ENCODE measurements around the gene RASSF9.

RASSF9 gene

DNA sequence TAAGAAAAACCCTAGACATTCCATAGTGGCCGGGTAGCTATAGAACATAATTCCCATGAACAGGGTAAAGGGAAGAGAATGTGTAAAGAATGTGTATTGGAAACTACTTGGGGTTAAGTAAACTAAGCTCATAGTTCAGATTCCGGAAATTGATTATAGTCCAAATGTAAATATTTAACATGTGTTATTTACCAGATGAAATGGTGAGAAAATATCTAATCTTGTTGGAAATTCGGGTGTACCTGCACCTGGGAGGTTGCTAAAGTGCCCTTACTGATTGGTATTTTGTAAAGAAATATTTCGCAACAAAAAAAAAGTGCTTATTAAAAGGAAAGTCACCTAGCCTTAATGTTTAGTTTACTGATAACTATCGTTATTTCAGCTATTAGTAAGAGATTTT, 14.4 kb downstream of the RASSF9 start:
- TF ChIP-seq SIN3A (IDR thresholded peaks at IDR 0.05; ENCODE audit: borderline replicate concordance, insufficient read depth, low read length), result no peak
- TF ChIP-seq TAF1 (IDR thresholded peaks at IDR 0.05; ENCODE audit: borderline replicate concordance, insufficient read depth, low read length), result no peak

DNA sequence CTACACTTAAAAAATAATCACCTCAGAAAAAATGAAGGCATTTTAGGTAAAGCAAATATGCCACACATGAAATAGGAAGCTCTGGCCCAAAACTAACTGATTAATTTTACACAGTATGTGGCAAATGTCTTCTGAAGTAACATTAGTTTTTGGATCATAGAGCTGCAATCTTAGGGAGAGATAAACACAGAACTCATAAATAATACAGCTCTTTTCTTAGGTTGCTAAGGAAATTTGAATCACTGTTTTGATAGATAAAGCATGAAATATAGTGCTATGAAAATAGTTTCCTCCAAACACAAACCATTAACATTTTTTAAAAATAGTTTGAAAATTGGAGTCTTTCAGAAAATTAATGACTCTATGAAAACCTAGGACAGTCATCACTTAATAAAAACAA, 15.0 kb downstream of the RASSF9 start:
- TF ChIP-seq TAF1 (IDR thresholded peaks at IDR 0.05; ENCODE audit: borderline replicate concordance, insufficient read depth, low read length) (no peak), SIN3A (IDR thresholded peaks at IDR 0.05; ENCODE audit: borderline replicate concordance, insufficient read depth, low read length) (no peak), POLR2AphosphoS5 (IDR thresholded peaks at IDR 0.05; ENCODE audit: low read depth, low read length) (no peak)

DNA sequence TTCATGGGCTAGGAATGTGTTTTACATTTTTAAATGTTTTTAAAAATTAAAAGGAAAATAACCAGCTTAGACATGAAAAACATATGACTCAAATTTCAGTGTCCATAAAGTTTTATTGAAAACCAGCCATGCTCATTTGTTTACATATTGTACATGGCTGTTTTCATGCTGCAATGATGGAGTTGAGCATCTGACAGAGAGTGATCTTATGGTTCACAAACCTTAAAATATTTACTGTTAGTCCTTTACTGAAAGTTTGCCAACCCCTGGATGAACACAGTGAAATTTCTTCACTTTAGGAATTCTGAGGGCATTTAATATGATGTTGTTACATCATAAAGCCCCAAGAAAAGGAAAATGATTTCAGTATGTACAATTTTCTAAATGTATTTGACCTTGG, 16.1 kb downstream of the RASSF9 start:
- TF ChIP-seq SIN3A (IDR thresholded peaks at IDR 0.05; ENCODE audit: borderline replicate concordance, insufficient read depth, low read length) (no peak), TAF1 (IDR thresholded peaks at IDR 0.05; ENCODE audit: borderline replicate concordance, insufficient read depth, low read length) (no peak), POLR2AphosphoS5 (IDR thresholded peaks at IDR 0.05; ENCODE audit: low read depth, low read length) (no peak), FOXP2 (optimal IDR thresholded peaks at IDR 0.05; ENCODE audit: borderline replicate concordance, extremely low read depth, extremely low read length, insufficient read depth) (no peak)
- TF ChIP-seq, protein P1, sequence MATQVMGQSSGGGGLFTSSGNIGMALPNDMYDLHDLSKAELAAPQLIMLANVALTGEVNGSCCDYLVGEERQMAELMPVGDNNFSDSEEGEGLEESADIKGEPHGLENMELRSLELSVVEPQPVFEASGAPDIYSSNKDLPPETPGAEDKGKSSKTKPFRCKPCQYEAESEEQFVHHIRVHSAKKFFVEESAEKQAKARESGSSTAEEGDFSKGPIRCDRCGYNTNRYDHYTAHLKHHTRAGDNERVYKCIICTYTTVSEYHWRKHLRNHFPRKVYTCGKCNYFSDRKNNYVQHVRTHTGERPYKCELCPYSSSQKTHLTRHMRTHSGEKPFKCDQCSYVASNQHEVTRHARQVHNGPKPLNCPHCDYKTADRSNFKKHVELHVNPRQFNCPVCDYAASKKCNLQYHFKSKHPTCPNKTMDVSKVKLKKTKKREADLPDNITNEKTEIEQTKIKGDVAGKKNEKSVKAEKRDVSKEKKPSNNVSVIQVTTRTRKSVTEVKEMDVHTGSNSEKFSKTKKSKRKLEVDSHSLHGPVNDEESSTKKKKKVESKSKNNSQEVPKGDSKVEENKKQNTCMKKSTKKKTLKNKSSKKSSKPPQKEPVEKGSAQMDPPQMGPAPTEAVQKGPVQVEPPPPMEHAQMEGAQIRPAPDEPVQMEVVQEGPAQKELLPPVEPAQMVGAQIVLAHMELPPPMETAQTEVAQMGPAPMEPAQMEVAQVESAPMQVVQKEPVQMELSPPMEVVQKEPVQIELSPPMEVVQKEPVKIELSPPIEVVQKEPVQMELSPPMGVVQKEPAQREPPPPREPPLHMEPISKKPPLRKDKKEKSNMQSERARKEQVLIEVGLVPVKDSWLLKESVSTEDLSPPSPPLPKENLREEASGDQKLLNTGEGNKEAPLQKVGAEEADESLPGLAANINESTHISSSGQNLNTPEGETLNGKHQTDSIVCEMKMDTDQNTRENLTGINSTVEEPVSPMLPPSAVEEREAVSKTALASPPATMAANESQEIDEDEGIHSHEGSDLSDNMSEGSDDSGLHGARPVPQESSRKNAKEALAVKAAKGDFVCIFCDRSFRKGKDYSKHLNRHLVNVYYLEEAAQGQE (IDR thresholded peaks at IDR 0.05; ENCODE audit: insufficient read depth in 1 of 2, low read depth in 2 of 2, low read length in 2 of 2), result no peak

DNA sequence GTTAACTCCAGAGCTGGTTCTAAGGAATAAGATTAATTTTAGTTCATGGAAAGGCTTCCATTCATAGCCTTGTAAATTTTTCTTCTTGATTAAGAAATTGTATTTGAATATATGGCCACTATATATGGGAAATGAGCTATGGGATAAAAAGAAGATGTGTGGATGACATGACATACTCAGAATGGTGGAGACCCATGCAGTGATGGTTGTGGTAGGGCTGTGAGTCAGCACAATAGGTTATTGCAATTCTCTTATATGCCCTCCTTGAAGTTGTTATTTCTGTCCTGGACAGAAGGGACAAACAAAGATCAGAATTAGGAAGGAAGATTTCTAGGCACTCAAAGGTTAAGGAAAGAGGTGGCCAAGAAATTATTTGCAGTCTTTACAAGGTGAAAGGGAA, 21.5 kb downstream of the RASSF9 start:
- no peak for TF ChIP-seq SIN3A (IDR thresholded peaks at IDR 0.05; ENCODE audit: borderline replicate concordance, insufficient read depth, low read length)
- no peak for TF ChIP-seq FOXP2 (optimal IDR thresholded peaks at IDR 0.05; ENCODE audit: borderline replicate concordance, extremely low read depth, extremely low read length, insufficient read depth)
- TF ChIP-seq TAF1 (IDR thresholded peaks at IDR 0.05; ENCODE audit: borderline replicate concordance, insufficient read depth, low read length), result no peak
- TF ChIP-seq POLR2AphosphoS5 (IDR thresholded peaks at IDR 0.05; ENCODE audit: low read depth, low read length), result no peak
- TF ChIP-seq, protein P1 (IDR thresholded peaks at IDR 0.05; ENCODE audit: insufficient read depth in 1 of 2, low read depth in 2 of 2, low read length in 2 of 2), result no peak

DNA sequence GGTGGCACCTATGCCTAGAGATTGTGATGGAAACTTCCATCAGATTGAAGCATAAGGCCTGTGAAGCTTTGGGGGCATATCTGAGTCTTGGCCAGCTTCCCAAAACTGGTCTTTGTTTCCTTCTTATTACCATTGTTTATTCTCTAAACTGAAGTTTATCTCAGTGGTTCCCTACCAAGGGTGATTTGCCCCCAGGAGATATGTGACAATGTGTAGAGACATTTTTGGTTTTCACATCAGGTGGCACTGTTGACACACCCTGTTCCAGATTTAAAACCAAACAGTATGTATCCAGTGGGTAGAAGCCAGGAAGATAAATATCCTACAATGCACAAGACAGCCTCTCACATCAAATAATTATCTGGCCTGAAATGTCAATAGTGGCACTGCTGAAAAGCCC, 22.1 kb downstream of the RASSF9 start:
- TF ChIP-seq TAF1 (IDR thresholded peaks at IDR 0.05; ENCODE audit: borderline replicate concordance, insufficient read depth, low read length), result no peak
- TF ChIP-seq, protein P1 (IDR thresholded peaks at IDR 0.05; ENCODE audit: insufficient read depth in 1 of 2, low read depth in 2 of 2, low read length in 2 of 2), result no peak
- no peak for TF ChIP-seq POLR2AphosphoS5 (IDR thresholded peaks at IDR 0.05; ENCODE audit: low read depth, low read length)
- TF ChIP-seq SIN3A (IDR thresholded peaks at IDR 0.05; ENCODE audit: borderline replicate concordance, insufficient read depth, low read length), result no peak
- TF ChIP-seq FOXP2 (optimal IDR thresholded peaks at IDR 0.05; ENCODE audit: borderline replicate concordance, extremely low read depth, extremely low read length, insufficient read depth), result no peak

DNA sequence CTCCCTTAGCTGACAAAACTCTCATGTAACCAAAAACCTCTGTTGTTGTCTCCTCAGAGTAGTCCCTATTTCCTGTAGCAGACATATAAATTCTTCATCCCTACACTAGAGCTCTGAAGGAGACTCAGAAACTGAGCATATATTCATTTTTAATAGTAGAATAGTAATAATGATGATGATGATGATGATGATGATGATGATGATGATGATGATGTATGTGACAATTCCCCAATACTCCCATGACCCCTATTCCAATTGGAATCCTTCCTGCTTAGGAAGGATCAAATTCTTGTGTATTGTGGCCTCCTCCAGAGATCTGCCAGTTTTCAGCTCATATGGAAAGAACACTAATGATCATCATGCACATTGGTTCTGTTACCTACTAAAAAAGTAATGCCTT, 26.7 kb downstream of the RASSF9 start:
- TF ChIP-seq FOXP2 (optimal IDR thresholded peaks at IDR 0.05; ENCODE audit: borderline replicate concordance, extremely low read depth, extremely low read length, insufficient read depth), result no peak
- no peak for TF ChIP-seq TAF1 (IDR thresholded peaks at IDR 0.05; ENCODE audit: borderline replicate concordance, insufficient read depth, low read length)
- TF ChIP-seq SIN3A (IDR thresholded peaks at IDR 0.05; ENCODE audit: borderline replicate concordance, insufficient read depth, low read length), result no peak
- TF ChIP-seq POLR2AphosphoS5 (IDR thresholded peaks at IDR 0.05; ENCODE audit: low read depth, low read length), result no peak
- TF ChIP-seq, protein P1 (IDR thresholded peaks at IDR 0.05; ENCODE audit: insufficient read depth in 1 of 2, low read depth in 2 of 2, low read length in 2 of 2), result no peak
